ENCODE data around the gene FBN1. TPM values are rescaled to one million over a fixed set of nuclear protein-coding genes. Genes with fewer than 3 reads are reported as not detected.

The FBN1 gene
- total RNA-seq, 1 donor from 2014 or later = 18.8 TPM

DNA sequence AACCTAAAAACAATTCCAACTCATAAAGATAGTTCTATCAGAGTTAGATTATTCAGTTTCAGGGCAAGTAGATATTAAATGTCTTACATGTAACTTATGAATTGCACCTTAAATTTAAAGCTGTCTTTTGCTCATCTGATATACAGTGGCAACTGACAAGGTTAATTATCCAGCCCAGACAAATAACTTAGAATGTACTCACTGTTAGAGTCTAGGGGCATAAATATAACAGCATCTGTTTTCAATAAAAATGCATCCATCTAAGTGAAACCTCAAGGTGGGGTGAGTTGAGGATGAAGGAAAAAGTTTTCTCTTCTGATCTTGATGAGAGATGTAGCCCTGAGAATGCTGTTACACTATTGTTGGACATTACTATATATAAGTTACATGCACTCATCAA is 112.6 kb downstream of the FBN1 start:
- no peak for FAIRE-seq

DNA sequence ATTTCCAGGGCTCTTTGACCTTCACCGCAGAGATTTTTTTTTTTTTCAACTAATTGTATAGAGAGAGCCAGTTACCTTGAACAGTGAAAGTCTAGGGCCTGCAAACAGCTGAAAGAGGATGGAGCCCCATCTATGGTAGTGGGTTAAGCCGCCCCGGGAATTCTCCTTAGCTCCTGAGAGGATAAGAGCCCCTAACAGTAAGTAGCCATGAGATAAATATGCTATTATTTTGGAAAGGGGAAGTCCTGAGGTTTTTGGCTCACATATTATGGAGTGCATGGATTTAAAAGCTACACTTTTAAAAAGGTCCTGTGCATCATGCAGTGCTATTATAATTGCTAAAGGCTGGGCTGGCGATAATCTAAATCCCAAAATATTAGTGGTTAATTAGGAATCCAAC is 115.0 kb downstream of the FBN1 start:
- no peak for DNase-seq (ENCODE audit: low spot score in 2 of 2)
- no peak for FAIRE-seq

More for the DNA sequence above, 112.6 kb downstream of the FBN1 start:
- no peak for DNase-seq (ENCODE audit: low spot score in 2 of 2)

DNA sequence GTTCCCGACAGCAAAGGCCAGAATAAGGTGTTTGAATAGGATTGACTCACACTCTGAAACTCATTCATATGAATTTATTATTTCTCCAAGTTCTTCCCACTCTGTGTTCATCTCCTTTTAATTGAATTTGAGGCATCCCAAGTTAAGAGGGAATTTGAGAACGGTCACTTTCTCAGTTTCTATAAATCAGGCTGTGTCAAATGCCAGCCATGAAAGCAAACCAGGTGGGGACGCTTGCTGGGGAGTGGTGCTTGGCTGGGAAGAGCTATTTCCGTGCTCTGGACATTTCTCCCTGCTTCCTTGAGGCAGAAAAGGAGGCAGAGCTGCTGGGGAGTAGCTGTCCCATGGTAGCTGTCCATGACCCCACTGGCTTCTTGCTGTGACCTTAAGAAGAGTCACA is 116.6 kb downstream of the FBN1 start:
- DNase-seq (ENCODE audit: low spot score in 2 of 2) (no peak), FAIRE-seq (no peak)

DNA sequence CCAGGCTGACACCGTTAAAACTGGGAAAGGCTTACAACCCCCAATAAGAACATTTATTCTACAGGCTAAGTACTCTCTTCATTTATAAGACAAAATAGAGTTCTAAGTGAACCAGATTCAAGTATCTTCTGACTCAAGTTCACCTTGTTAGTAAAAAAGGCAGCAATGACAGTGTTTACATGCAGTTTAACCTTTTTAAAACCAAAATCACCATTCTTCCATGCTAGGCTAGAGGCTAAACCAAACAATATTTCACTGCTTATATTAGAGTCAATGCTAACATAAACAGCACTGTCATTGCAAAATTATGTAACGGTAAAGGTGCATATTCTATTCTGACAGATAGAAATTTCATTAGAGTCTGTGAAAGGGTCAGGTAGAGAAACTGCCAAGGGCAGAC is 118.0 kb downstream of the FBN1 start:
- FAIRE-seq = no peak

DNA sequence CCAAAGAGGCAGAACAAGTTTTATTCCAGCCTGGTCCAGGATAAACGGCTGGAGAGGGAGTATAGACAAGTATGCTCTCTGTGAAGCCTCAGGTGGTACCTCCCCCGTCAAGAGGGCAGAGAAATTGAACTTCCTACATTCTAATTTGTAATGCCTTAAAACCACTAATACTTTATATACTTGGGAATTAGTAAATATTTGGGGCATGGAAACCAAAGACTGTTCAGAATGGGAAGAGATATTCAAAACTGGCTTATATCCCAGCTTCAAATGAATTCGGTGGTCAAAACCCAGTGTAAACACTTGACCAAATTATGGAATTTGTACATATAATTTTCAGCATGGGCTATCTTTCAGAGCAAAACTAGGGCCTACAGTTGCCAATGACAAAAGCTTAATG is 122.6 kb downstream of the FBN1 start:
- no peak for DNase-seq (ENCODE audit: low spot score in 2 of 2)
- no peak for FAIRE-seq

More for the DNA sequence above, 118.0 kb downstream of the FBN1 start:
- DNase-seq (ENCODE audit: low spot score in 2 of 2) = no peak

DNA sequence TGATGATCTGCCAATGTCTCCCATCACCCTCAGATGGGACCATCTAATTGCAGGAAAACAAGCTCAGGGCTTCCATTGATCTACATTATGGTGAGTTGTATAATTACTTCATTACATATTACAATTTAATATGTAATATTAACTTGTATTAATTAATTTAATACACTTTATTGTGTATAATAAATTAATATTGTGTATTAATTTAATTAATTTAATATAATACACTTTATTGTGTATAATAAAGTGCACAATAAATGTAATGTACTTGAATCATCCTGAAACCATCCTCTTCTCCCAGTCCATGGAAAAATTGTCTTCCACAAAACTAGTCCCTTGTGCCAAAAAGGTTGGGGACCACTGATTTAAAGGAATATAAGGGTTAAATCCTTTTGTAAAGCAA is 123.4 kb downstream of the FBN1 start:
- DNase-seq (ENCODE audit: low spot score in 2 of 2) (no peak), FAIRE-seq (no peak)

DNA sequence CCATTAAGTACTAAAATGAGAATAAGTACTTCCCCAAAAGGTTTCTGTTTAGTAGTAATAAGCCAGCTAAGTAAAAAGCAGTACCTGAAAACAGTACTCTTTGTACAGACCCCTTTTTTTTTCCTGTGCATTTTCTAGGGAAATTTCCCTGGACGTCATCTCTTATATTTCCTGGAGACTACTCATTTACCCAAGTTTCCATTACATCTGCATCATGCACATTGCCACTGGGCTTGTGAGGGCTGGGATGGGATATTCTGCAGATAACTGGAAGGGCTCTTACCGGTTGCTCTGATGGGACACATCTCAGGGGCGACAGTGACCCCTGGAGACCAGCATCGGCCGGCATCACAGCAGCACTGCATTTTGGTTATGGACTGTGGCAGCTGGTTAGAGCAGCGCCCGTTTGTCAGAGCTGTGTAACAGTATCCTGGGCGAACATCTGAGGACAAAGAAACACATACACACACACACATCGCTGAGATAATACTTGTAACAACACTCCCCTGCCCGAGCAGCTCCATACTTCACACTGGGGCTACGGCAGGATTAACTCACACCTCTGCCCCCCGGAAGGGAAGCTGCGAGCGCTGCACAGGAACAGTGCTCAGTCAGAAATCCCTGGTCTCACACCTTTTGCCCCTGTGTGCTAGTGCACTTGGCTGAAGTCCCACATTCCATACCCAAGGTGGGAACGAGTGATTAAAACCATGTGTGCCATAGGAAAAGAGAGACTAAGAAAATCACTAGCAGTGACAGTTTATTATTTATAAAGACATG is 124.9 kb downstream of the FBN1 start:
- DNase-seq (ENCODE audit: low spot score in 2 of 2) = no peak
- FAIRE-seq = no peak

DNA sequence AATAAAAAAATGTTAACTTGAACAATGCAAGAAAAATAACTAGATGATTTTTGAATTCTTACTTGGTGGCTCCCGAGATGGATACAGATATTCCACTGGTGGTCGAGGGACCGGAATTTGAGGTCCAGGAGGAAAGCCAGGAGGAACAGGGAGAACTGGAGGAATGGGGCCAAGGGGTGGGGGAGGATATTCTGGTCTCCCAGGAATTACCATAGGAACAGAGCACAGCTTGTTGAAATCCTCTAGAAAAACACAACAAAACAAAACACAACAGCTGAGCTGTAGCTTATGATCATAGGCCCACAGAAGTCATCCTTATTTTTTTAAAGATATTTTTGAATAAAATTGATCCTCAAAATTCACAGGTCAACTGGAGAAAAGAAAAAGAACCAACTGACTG is 129.4 kb downstream of the FBN1 start:
- FAIRE-seq (no peak), DNase-seq (ENCODE audit: low spot score in 2 of 2) (no peak)

DNA sequence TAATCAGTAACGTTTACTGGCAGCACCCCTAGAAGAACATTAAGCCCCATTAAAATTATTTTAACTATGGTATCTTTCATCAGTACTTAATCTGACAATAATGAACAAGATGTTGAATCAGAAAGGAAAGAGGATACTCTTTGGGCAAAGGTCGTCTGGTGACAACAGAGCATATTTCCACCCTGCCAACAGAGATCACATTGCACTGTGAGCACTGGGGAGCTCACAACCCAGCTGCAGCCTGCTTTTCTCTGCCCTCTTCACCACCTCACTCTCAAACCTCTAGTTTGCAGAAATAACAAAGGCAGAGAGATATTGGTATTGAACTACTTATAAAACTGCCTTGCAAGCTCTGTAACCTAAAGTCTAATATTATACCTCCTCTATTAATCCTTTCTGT is 130.0 kb downstream of the FBN1 start:
- DNase-seq (ENCODE audit: low spot score in 2 of 2) = no peak
- FAIRE-seq = no peak

DNA sequence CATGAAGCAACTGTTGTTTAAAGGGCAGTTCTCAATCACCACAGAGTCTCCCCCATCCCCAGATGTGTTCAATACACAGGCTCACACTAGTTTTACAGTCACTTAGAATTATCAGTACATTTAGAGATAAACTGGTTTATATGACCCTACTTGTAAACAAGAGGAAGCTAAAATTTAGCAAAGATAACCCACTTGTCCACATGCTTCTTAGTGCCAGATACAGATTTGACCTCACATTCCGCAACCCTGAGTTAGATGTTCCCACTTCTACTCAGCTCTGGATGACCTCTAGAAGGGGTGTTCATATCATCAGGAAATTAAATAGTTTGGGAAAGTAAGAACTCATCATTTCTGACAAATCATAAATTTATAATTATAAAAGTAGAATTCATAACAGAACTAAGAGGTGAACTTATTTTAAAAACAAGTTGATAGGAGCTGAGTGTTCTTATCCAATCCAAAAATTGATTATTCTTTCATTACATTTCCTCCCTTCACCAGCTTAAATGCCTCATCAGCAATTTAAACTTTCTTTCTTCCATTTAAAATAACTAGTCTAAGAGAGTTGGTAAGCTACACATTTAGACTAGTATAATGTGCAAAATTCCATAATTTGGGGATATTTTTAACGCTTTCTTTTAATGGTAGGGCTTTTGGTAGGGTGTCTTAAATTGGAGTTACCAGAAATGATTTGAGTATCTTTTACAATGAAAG is 131.2 kb downstream of the FBN1 start:
- no peak for FAIRE-seq
- no peak for DNase-seq (ENCODE audit: low spot score in 2 of 2)

DNA sequence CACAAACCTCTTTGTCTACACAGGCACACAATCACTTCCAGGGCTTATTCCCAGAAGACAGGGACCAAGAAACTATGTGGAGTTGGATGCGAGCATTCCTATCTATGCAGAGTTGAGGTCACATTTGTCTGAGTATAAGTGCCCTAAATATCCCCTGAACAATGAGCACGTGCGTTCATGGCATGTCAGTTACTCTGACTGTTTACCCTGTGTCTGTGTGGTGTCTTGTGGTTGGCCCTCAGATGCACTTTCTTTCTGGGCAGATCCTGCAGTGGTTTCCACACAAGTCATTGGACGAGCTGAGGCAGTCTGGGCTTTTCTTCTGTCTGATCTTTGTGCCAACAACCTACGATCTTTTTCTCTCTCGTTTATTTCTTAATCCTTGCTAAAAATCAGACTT is 134.5 kb downstream of the FBN1 start:
- FAIRE-seq (no peak), DNase-seq (ENCODE audit: low spot score in 2 of 2) (no peak)

DNA sequence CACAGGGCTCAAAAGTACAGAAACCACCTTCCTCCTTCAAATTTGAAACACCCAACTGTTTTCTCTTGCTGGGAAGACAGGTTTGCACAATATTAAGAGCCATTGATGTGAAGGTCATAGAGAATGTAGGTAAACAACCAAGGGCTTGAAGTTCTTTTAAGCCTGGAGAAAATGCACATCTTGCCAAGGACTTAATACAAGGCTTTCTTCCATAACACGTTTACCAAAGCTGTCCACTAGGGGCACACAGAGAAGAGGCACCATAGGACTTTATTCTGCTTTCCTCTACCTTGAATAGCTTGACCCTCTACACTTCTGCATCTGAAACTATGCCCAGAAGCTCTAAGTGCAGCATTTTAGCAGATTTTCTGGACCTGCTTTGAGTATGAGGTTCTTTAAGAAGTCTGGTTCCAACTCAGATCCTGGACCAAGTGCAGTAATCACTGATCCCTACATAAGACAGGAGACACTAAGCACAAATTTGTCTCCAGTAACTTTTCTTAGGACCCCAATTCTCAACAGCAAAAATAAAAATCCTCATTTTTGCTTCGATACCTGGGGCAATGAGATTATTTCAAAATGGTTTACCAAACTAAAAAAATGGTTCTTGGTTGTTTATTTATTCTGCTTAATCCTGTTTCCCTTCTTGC is 138.0 kb downstream of the FBN1 start:
- FAIRE-seq = no peak

DNA sequence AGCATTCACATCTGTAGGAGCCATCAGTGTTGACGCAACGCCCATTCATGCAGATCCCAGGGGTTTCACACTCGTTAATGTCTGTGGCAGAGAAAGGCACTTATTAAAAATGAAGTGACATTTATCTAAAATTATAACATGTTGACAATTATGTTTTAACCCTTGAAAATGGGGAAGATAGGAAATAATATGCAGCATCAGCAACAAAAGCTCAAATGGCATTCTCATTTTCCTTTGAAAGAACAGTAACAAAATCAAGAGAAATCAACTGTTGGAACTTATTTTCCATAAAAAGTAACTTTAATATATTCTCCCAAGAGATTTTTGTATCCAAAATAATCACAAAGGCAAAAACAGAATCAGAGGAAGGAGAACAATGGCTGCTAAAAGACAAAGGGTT is 140.4 kb downstream of the FBN1 start:
- DNase-seq (ENCODE audit: low spot score in 2 of 2) (no peak), FAIRE-seq (no peak)

More for the DNA sequence above, 138.0 kb downstream of the FBN1 start:
- DNase-seq (ENCODE audit: low spot score in 2 of 2) = peak in 1 of 2 donors; percentile 13

DNA sequence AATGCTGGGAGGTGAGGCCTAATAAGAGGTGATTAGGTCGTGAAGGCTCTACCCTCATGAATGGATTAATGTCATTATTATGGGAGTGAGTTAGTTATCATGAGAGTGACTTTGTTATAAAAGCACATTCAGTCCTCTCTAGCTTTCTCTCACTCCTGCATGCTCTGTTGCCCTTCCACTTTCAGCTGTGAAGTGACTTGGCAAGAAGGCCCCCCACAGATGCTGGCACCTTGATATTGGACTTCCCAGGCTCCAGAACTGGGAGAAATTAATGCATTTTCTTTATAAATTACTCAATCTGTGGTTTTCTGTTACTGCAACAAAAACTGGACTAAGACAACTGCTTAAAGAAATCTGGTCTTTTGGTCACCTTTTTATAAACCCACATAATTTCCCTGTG is 144.3 kb downstream of the FBN1 start:
- FAIRE-seq = no peak
- DNase-seq (ENCODE audit: low spot score in 2 of 2) = no peak

DNA sequence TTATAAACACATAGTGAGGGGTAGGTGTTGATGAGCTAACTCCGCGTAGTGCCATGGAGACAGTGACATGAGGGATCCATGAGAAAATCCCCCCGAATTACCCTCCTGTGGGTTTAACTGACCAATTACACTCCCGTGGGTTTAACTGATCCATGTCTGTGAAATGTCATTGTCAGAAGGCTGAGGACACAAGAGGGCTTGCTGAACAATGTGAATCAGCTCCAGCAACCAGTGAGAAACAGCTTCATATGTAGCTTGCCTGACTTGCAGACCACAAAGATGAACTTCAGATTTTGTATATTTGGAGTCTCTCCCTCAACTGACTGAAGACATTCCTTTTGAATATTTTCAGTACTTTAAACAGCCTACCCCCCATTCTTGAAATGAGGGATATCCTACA is 144.9 kb downstream of the FBN1 start:
- DNase-seq (ENCODE audit: low spot score in 2 of 2) (no peak), FAIRE-seq (no peak)

DNA sequence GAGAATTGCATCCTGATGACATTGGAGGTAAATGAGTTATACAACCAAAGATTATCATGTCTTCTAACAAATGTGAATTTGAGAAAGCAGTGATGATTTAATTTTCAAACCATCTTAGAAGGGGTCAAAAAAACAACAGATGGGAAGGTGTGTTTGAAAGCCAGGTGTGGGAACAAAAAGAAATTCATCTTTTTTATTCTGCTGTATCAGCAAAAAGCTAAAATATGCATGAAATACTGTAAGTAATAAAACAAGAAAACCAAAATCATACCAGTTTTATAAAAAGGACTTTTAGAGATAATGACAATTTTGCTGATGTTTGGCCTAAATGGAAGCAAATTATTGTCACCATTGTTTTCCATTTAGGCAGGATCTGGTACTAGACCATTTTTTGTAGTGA is 145.5 kb downstream of the FBN1 start:
- DNase-seq (ENCODE audit: low spot score in 2 of 2) (no peak), FAIRE-seq (no peak)

DNA sequence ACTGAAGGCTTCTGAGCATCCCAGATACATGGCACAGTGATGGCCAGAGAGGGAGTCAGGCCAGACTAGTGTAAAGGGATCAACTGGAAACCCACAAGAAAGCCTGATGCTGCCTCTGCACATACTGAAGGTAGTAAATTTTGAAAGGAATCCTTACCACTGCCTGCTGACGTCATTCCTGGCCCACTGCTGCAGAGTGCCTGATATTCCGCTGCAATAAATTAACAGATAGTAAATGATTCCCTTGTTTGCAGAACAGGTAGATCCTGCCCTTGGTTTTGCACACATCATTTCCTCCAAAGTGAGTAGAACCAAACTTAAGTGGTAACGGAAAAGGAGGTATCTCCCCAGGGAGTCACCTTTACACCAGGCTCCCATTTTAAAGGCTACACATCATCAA is 146.7 kb downstream of the FBN1 start:
- no peak for DNase-seq (ENCODE audit: low spot score in 2 of 2)
- no peak for FAIRE-seq

DNA sequence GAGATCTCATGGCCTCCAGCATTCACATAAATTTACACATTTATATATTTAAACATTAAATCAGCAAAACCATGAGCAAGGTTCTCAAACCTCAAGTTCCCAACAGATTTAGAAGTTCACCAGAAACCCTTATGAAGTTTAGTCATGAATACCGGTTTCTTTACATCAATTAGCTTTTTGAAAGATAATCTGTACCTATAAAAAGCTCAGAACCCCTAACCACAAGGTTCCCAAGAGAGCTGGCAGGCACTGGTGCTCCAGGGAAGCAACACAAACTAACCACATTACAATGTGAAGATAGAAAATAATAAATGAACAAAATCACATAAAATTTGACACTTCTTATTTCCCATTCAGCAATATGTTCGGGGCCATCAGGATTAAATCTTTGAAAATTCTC is 150.9 kb downstream of the FBN1 start:
- DNase-seq (ENCODE audit: low spot score in 2 of 2) = no peak
- FAIRE-seq = no peak

DNA sequence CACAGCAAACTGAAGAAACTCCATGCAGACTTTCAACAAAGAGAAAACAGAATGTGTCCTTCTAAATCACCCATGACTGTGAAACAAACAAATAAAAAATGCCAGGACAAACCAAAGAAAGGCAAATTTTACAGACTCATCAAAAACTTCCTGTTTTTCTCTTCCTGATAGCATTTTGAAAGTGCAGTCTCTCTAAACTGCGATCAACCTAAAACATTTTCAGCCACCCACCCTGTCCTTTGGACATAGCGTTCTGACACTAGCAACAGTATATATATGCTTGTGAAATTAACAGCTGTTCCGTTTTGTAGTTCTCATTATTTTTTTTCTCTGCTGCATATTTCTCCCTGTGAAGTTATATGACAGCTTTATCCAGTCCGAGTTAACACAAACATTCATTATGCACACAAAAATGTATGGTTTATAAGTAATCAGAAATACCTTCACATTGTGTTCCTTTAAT is 151.7 kb downstream of the FBN1 start:
- DNase-seq (ENCODE audit: low spot score in 2 of 2) = no peak
- FAIRE-seq = no peak

DNA sequence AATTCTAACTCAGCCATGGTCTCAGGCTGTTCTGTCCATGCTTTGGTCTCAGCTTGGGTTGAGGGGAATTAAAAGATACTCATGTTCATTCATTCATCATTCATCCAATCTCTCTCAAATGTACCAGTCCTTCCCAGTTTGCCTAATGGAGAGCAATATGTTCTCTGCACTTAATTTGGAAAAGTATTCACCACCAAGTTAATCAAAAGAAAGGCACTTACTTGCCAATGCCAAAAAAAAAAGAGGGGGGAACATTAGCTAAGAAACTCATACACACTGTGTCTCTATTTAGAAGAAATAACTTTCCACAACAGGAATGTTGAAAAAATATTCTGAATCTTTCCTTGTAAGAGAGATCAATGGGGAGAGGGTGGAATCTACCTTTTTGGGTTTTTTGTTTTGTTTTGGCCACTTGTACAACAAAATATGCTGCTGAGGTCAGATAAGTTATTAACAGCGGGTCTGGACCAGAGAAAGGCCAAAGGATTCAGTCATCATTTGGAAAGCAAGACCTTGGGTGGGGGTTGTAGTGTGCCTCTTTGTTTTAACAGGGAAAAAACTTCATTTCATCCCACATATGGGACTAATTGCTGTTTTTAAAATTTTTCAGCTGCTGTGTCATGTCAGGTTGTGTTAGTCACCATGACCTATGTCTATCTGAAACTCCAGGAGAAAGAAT is 152.3 kb downstream of the FBN1 start:
- no peak for FAIRE-seq

DNA sequence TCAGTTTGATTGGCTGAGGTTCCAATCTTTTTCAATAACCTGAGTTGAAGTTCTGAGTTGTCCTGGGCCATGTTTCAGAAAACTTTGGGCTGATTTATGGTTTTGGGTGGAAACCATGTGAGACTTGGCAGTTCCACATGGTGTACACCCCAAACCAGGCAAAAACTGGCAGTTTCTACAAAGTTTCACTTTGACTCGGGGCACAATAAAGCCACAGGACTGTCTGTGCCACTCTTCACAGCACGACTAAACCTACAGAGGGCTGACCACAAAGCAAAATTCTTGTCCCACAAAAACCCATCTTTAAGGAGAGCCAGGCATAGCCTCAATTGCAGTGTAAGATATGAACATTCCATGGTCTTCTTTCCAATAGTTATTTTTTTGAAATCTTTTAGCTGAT is 159.3 kb downstream of the FBN1 start:
- DNase-seq (ENCODE audit: low spot score in 2 of 2) = no peak
- FAIRE-seq = no peak

More for the DNA sequence above, 152.3 kb downstream of the FBN1 start:
- DNase-seq (ENCODE audit: low spot score in 2 of 2) = no peak
